ENCODE data around the gene PDE4D. TPM values are rescaled to one million over a fixed set of nuclear protein-coding genes. Genes with fewer than 3 reads are reported as not detected.

Gene PDE4D
- total and polyA plus RNA-seq, 4 donors: 12.8 to 167 (median 44.5) TPM

DNA sequence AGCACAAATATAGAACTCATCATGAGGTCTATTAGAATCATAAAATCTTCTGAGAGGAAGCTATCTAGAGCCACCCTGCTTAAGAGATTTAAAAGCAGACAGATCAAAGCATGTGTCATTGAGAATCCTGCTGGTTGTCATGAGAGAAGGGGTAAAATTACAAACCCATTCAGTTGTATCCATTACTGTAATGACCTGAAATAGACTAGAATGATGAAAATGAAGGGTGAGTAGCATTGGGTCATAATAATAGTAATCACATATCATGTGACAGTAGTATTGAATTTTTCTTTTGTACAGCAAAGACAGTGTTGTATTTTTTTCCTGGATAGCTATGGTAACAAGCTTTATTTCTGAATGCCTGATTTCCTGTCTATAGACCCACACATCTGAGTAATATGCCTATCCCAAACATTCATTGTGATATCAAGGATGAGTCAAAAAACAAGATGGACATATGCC lies 149.0 kb downstream of the PDE4D start:
- no peak overlapping the region for H3K4me3 ChIP-seq
- ATAC-seq (ENCODE audit: insufficient read depth, low FRiP score) (no peak), DNase-seq (peak in 1 of 3 donors; percentile 44)
- peaks cover 0 to 2% (median 0%) of the 10 kb centered on the region in 3 donors for H3K27me3 ChIP-seq (ENCODE audit: control insufficient read depth in 3 of 3, insufficient read depth in 3 of 3, low read length in 2 of 3)
- H3K9ac ChIP-seq (ENCODE audit: insufficient read depth in 1 of 2, low read length in 2 of 2): peak overlapping the region in 1 of 2 donors; percentile 69
- TF ChIP-seq, protein P1, sequence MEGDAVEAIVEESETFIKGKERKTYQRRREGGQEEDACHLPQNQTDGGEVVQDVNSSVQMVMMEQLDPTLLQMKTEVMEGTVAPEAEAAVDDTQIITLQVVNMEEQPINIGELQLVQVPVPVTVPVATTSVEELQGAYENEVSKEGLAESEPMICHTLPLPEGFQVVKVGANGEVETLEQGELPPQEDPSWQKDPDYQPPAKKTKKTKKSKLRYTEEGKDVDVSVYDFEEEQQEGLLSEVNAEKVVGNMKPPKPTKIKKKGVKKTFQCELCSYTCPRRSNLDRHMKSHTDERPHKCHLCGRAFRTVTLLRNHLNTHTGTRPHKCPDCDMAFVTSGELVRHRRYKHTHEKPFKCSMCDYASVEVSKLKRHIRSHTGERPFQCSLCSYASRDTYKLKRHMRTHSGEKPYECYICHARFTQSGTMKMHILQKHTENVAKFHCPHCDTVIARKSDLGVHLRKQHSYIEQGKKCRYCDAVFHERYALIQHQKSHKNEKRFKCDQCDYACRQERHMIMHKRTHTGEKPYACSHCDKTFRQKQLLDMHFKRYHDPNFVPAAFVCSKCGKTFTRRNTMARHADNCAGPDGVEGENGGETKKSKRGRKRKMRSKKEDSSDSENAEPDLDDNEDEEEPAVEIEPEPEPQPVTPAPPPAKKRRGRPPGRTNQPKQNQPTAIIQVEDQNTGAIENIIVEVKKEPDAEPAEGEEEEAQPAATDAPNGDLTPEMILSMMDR (IDR thresholded peaks at IDR 0.05; ENCODE audit: control extremely low read depth, extremely low read depth): no peak
- peaks cover 0 to 23% (median 4%) of the 10 kb centered on the region in 5 donors for H3K4me1 ChIP-seq (ENCODE audit: control insufficient read depth in 5 of 5, insufficient read depth in 5 of 5, low read length in 5 of 5)
- no peaks in the 10 kb centered on the region for H3K36me3 ChIP-seq (ENCODE audit: control insufficient read depth in 4 of 4, insufficient read depth in 4 of 4, low read length in 4 of 4)
- no peaks in the 10 kb centered on the region for H3K9me3 ChIP-seq (ENCODE audit: control insufficient read depth in 4 of 4, insufficient read depth in 3 of 4, low read length in 3 of 4)
- no peak overlapping the region for H3K27ac ChIP-seq (ENCODE audit: low read depth in 1 of 2, low read length in 1 of 2)

DNA sequence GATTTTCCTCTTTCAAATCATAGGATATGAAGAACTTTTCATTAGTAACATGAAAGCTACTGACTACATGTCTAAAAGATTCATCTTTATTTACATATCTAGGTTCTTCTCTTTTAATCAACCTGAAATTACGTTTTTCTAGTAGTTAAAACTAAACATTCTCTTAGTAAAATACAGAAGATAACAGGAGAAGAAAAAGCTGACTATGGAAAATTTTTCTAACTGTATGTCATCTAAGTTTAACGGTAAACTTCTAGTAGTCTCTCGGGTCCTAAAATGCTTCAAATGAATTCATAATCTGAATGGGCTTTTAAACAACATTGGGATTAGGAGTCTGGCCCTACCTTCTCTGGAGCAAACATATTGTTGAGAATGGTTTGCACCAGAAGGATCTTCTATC lies 151.9 kb downstream of the PDE4D start:
- no peaks in the 10 kb centered on the region for H3K36me3 ChIP-seq (ENCODE audit: control insufficient read depth in 4 of 4, insufficient read depth in 4 of 4, low read length in 4 of 4)
- no peak for ATAC-seq (ENCODE audit: insufficient read depth, low FRiP score)
- WGBS, 2 donors: 91 to 93% methylated on average over 3 of the region's 3 CpGs
- H3K4me3 ChIP-seq: no peak overlapping the region
- no peaks in the 10 kb centered on the region for H3K9me3 ChIP-seq (ENCODE audit: control insufficient read depth in 4 of 4, insufficient read depth in 3 of 4, low read length in 3 of 4)
- peaks cover 0 to 2% (median 0%) of the 10 kb centered on the region in 3 donors for H3K27me3 ChIP-seq (ENCODE audit: control insufficient read depth in 3 of 3, insufficient read depth in 3 of 3, low read length in 2 of 3)
- peaks cover 0 to 22% (median 4%) of the 10 kb centered on the region in 5 donors for H3K4me1 ChIP-seq (ENCODE audit: control insufficient read depth in 5 of 5, insufficient read depth in 5 of 5, low read length in 5 of 5)
- TF ChIP-seq, protein P1 (IDR thresholded peaks at IDR 0.05; ENCODE audit: control extremely low read depth, extremely low read depth): no peak
- no peak overlapping the region for H3K27ac ChIP-seq (ENCODE audit: low read depth in 1 of 2, low read length in 1 of 2)
- no peak overlapping the region for H3K9ac ChIP-seq (ENCODE audit: insufficient read depth in 1 of 2, low read length in 2 of 2)
- no peak for DNase-seq

DNA sequence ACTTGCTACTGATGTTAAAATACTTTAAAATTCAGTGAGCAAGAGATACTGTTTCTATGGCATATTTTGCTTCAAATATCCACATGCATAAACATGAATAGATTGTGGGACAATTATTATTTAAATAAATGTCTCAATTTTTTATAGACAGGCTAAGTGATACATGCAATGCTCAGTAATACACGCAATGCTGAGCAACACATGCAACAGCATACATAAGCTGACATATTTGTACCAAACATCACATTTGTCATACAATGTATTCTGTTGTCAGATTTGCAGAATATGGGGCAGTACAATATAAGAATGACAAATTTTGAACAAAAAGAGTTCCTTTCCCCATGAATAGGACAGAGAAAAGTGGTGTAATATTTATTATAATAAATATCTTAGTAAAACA lies 155.5 kb downstream of the PDE4D start:
- ATAC-seq (ENCODE audit: insufficient read depth, low FRiP score) (no peak), DNase-seq (no peak)
- Histone ChIP-seq H3K9me3 (ENCODE audit: control insufficient read depth in 4 of 4, insufficient read depth in 3 of 4, low read length in 3 of 4) (no peaks in the 10 kb centered on the region), H3K4me3 (no peak overlapping the region), H3K36me3 (ENCODE audit: control insufficient read depth in 4 of 4, insufficient read depth in 4 of 4, low read length in 4 of 4) (no peaks in the 10 kb centered on the region), H3K27me3 (ENCODE audit: control insufficient read depth in 3 of 3, insufficient read depth in 3 of 3, low read length in 2 of 3) (peaks cover 0 to 2% (median 0%) of the 10 kb centered on the region in 3 donors), H3K9ac (ENCODE audit: insufficient read depth in 1 of 2, low read length in 2 of 2) (no peak overlapping the region), H3K27ac (ENCODE audit: low read depth in 1 of 2, low read length in 1 of 2) (no peak overlapping the region), H3K4me1 (ENCODE audit: control insufficient read depth in 5 of 5, insufficient read depth in 5 of 5, low read length in 5 of 5) (peaks cover 0 to 9% (median 0%) of the 10 kb centered on the region in 5 donors)
- TF ChIP-seq, protein P1 (IDR thresholded peaks at IDR 0.05; ENCODE audit: control extremely low read depth, extremely low read depth): no peak
- WGBS, 2 donors: 93 to 98% methylated on average over 1 of the region's 1 CpG

DNA sequence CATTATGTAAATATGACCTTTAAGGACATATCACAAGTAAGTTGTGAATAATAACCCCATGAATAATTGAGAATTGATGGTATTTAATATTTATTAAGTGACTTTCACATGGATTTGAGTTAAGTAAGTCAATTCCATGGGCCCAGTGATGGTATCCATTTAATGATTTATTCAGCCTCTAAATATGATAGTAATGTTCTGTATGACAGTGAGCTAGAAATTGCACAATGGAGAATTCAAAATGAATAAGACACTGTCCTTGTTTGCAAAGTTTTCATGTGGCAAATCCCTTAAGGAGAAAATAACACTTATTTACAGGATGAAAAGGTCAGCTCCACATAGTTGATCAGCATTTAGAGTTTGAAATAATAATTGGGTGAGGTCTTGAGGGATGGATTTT lies 160.7 kb downstream of the PDE4D start:
- ATAC-seq (ENCODE audit: insufficient read depth, low FRiP score): no peak
- H3K9ac ChIP-seq (ENCODE audit: insufficient read depth in 1 of 2, low read length in 2 of 2): no peak overlapping the region
- no peak for DNase-seq
- TF ChIP-seq, protein P1 (IDR thresholded peaks at IDR 0.05; ENCODE audit: control extremely low read depth, extremely low read depth): no peak
- H3K27ac ChIP-seq (ENCODE audit: low read depth in 1 of 2, low read length in 1 of 2): no peak overlapping the region
- H3K36me3 ChIP-seq (ENCODE audit: control insufficient read depth in 4 of 4, insufficient read depth in 4 of 4, low read length in 4 of 4): no peaks in the 10 kb centered on the region
- H3K4me1 ChIP-seq (ENCODE audit: control insufficient read depth in 5 of 5, insufficient read depth in 5 of 5, low read length in 5 of 5): peaks cover 0 to 35% (median 0%) of the 10 kb centered on the region in 5 donors
- no peak overlapping the region for H3K4me3 ChIP-seq
- H3K9me3 ChIP-seq (ENCODE audit: control insufficient read depth in 4 of 4, insufficient read depth in 3 of 4, low read length in 3 of 4): no peaks in the 10 kb centered on the region
- no peaks in the 10 kb centered on the region for H3K27me3 ChIP-seq (ENCODE audit: control insufficient read depth in 3 of 3, insufficient read depth in 3 of 3, low read length in 2 of 3)

Data from lung (tissue), 12 donors.